IPS-20b (cell line): ENCODE data around the gene NT5C3A.
"Not testable (repeated sequence)": the region's sequence is repeated elsewhere in the genome, so short reads cannot be mapped to it uniquely, and the experiment has no call there.

Source experiments
- H3K27ac ChIP-seq: one replicate; pipeline ENCODE4 v1.5.1; 2013; ENCODE audit warnings: low read length
- H3K27me3 ChIP-seq: 2 replicates; pipeline ENCODE4 v1.6.1; 2013; ENCODE audit warnings: mild to moderate bottlenecking, low read length, inconsistent platforms; ENCODE audit not compliant: insufficient read depth
- H3K36me3 ChIP-seq: 2 replicates; pipeline ENCODE4 v1.6.1; 2013; ENCODE audit warnings: low read depth, mild to moderate bottlenecking, inconsistent platforms, low read length, moderate library complexity; ENCODE audit not compliant: insufficient read depth
- H3K4me1 ChIP-seq: 2 replicates; pipeline ENCODE4 v1.6.1; 2013; ENCODE audit warnings: mild to moderate bottlenecking, control low read depth, inconsistent platforms, low read length, moderate library complexity; ENCODE audit not compliant: insufficient read depth
- H3K4me3 ChIP-seq: 2 replicates; pipeline ENCODE4 v1.5.1; 2013; ENCODE audit warnings: mild to moderate bottlenecking, low read length, inconsistent platforms
- H3K9ac ChIP-seq: 2 replicates; pipeline ENCODE4 v1.6.1; 2013; ENCODE audit warnings: low read depth, mild to moderate bottlenecking, inconsistent platforms, low read length, moderate library complexity
- H3K9me3 ChIP-seq: 2 replicates; pipeline ENCODE4 v1.6.1; 2013; ENCODE audit warnings: mild to moderate bottlenecking, low read depth, low read length, inconsistent platforms; ENCODE audit not compliant: insufficient read depth

Gene NT5C3A

GRCh38 chr7:32992750-32993149 lies 69.8 kb downstream of the NT5C3A start:
- not testable (repeated sequence) for H3K9me3 ChIP-seq, H3K9ac ChIP-seq, H3K27me3 ChIP-seq, H3K27ac ChIP-seq, H3K36me3 ChIP-seq, H3K4me1 ChIP-seq, H3K4me3 ChIP-seq

DNA sequence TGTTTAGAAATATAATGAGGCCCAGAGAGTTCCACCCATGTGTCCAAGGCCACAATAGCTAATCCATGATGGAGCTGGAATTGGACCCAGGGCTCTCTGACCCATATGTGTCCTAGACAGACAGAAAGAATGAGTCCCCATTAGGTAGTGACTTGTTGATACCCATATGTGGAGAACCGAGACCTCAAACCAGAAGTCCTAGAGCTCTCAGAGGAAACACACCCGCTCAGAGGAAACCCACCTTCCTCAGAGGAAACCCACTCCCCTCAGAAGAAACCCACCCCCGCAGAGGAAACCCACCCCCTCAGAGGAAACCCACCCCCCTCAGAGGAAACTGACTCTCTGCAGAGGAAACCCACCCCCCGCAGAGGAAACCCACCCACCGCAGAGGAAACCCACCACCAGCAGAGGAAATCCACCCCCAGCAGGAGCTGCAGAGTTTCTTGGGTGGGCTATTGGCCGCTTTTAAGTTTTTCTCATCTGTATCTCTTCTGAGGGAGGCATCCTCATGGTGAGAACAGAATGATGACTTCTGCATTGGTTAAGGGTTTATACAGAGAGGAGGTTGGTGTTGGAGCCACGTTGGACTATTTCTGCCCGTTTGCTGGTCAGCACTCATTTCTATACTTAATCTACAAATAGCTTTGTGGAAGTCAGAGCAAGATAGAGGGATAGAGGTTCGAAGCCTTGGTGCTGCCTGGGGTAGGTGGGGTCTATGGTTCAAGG lies 70.4 kb downstream of the NT5C3A start:
- not testable (repeated sequence) for H3K27me3 ChIP-seq, H3K27ac ChIP-seq

DNA sequence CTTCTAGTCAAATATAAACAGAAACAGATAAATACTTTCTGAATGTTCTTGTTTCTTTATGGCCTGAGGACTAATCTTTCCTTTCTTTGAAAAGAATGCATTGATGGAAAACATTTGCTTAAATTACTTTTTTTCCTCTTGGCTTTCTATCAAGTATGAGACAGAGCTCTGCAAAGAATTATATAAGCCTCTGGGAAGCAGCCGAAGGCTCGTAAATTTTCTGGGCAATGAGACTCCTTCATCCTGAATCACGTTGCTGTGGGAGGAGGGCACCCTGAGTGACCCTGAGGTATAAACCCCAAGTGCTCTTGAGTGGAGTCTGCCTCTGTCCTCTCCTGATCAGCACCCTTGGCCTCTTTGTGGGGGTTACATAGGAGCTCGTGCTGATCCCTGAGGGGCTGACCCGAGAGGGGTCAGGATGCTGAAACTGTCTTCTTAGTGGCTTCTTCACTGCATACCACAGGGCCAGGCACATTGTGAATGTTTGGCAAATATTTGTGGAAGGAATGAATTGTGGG lies 71.4 kb downstream of the NT5C3A start:
- H3K4me3 ChIP-seq, H3K27me3 ChIP-seq, H3K9ac ChIP-seq, H3K9me3 ChIP-seq, H3K4me1 ChIP-seq, H3K27ac ChIP-seq, H3K36me3 ChIP-seq: not testable (repeated sequence)

More for the DNA sequence above, 70.4 kb downstream of the NT5C3A start:
- H3K4me1 ChIP-seq, H3K4me3 ChIP-seq, H3K36me3 ChIP-seq, H3K9ac ChIP-seq, H3K9me3 ChIP-seq: not testable (repeated sequence)

GRCh38 chr7:32988148-32988547 lies 74.4 kb downstream of the NT5C3A start:
- H3K9me3 ChIP-seq, H3K27ac ChIP-seq, H3K9ac ChIP-seq, H3K4me1 ChIP-seq, H3K4me3 ChIP-seq, H3K27me3 ChIP-seq, H3K36me3 ChIP-seq: not testable (repeated sequence)

GRCh38 chr7:32979902-32980301 lies 82.7 kb downstream of the NT5C3A start:
- not testable (repeated sequence) for H3K9ac ChIP-seq, H3K36me3 ChIP-seq, H3K9me3 ChIP-seq, H3K4me3 ChIP-seq, H3K4me1 ChIP-seq, H3K27me3 ChIP-seq, H3K27ac ChIP-seq

DNA sequence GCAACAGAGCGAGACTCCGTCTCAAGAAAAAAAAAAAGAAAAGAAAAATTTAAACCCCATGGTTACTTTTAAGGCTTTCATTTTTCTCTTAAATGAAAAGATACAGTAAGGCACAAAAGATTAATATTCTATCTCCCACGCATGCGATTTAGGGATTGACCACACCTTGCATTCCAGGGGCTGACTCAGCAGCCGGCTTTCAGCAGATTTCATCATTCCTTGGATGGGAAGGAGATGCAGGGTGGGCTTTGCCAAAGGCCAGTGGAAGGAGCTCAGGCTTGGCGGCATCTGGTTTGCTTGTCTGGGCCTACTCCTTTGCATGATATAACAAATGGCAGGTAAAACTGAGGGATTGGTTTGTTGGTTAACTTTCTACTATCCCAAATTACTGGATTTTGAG lies 83.3 kb downstream of the NT5C3A start:
- H3K27me3 ChIP-seq, H3K27ac ChIP-seq, H3K9me3 ChIP-seq, H3K9ac ChIP-seq, H3K36me3 ChIP-seq, H3K4me3 ChIP-seq, H3K4me1 ChIP-seq: not testable (repeated sequence)

DNA sequence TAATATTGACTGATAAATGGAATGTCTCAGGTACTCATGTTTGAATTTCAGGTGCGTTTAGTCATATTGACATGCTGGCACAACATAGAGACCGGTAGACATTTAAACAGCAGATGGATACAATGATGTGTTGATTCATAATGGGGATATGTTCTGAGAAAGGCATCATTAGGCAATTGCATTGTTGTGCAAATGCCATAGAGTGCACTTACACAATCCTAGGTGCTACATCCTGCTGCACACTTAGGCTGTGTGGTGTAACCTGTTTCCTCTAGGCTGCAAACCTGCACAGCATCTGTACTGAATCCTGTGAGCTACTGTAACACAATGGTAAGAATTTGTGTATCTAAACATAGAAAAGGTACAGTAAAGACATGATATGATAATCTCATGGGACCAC lies 85.4 kb downstream of the NT5C3A start:
- H3K9ac ChIP-seq, H3K27me3 ChIP-seq, H3K4me3 ChIP-seq, H3K4me1 ChIP-seq, H3K36me3 ChIP-seq, H3K9me3 ChIP-seq, H3K27ac ChIP-seq: not testable (repeated sequence)

DNA sequence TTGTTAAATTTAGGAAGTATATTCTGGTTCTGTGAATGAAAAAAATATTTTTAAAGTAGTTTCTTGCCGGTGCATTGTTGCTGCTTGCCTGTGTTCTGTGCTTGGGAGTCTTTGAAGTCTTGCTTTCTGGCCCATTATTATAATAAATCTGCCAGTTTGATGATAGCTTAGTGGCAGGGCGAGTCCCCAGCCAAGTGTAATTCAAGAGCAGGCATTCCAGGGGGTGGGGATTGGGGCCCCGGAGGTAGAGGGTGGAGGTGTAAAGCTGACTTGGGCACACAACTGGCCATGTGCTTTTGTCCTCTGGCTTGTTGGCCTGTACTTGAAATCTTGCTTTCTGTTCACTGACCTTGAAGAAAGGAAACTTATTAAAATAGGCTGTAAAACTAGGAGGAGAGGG lies 90.6 kb downstream of the NT5C3A start:
- not testable (repeated sequence) for H3K4me3 ChIP-seq, H3K4me1 ChIP-seq, H3K27ac ChIP-seq, H3K27me3 ChIP-seq, H3K36me3 ChIP-seq, H3K9me3 ChIP-seq, H3K9ac ChIP-seq

DNA sequence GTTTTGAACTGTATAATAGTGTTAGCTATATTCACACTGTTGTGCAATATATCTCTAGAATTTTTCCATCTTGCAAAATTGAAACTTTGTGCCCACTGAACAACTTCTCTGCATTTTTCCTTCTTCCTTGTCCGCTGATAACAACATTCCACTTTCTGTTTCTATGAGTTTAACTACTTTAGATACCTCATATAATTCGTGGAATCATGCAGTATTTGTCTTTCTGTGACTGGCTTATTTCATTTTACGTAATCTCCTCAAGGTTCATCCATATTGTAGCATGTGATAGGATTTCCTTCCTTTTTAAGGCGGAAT lies 95.4 kb downstream of the NT5C3A start:
- H3K9ac ChIP-seq, H3K36me3 ChIP-seq, H3K27me3 ChIP-seq, H3K9me3 ChIP-seq, H3K4me1 ChIP-seq, H3K4me3 ChIP-seq, H3K27ac ChIP-seq: not testable (repeated sequence)

DNA sequence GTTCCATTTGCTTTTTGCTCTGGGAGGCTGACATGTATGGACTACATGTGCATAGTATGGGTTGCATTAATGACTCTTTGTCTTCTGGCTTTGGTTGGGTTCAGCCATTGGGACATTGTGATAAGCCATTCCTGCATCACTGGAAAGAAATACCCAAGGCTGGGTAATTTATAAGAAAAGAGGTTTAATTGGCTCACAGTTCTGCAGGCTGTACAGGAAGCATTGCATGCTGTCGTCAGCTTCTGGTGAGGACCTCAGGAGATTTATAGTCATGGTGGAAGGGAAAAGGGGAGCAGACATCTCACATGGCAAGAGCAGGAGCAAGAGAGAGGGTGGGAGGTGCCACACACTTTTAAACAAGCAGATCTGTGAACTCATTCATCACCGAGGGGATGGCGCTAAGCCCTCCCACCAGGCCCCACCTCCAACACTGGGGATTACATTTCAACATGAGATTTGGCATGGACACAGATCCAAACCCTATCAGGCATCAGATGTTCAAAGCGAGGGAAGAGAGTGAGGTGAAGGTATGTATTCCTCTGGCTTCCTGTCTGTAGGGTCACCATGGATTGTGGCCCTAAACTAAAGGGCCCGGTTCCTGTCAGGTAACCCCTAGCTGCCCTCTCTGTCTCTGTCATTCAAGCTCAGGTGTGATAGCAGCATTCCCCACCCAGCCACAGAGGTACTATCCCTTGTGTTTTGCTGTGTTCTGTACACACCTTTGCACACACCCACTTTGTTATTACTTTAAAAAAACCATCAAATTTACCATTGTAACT lies 95.9 kb downstream of the NT5C3A start:
- H3K27ac ChIP-seq, H3K9me3 ChIP-seq, H3K27me3 ChIP-seq, H3K4me1 ChIP-seq, H3K9ac ChIP-seq, H3K4me3 ChIP-seq, H3K36me3 ChIP-seq: not testable (repeated sequence)

DNA sequence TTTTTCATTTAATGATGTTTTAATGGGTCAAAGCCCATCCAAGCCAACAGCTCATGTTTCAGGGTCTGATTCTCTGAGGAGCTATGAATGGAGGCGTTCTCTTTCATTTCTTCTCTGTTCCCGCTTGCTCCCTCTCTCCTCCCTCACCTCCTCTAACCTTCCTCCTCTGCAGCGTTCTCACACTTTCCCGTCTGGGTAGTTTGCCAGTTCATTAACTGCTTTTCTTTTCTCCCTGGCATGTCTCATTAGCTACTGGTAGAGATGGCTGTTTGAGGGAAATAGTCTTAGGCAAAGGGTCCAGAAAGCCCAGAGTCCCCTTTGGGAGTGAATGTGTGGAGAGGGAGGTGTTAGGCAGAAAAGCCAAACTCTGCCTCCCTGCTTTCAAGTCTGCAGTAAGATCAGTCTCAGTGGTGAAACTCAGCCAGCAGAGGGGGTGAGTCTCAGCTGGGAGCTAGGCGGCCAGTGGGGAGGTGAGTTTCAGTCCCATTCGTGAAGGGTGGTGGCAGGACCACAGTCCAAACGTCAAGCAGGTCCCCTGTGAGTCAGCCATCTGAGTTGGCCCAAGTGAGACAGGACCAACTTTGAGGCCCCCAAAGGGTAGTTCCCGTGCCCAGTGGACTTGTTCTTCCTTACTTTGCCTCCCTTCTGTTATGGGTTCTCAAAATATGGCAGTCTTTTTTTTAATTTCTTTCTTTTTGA lies 98.0 kb downstream of the NT5C3A start:
- H3K27me3 ChIP-seq, H3K9me3 ChIP-seq, H3K36me3 ChIP-seq, H3K4me3 ChIP-seq, H3K27ac ChIP-seq, H3K9ac ChIP-seq, H3K4me1 ChIP-seq: not testable (repeated sequence)
